GM19397 (cell line): ENCODE data around the gene EN1.

Source experiments
- ATAC-seq: cut with Tn5 transposase; IDR thresholded peaks from one replicate; pipeline ENCODE4 v1.9.1; 2021; ENCODE audit warnings: mild to moderate bottlenecking, moderate library complexity; ENCODE audit not compliant: unreplicated experiment

EN1 gene

DNA sequence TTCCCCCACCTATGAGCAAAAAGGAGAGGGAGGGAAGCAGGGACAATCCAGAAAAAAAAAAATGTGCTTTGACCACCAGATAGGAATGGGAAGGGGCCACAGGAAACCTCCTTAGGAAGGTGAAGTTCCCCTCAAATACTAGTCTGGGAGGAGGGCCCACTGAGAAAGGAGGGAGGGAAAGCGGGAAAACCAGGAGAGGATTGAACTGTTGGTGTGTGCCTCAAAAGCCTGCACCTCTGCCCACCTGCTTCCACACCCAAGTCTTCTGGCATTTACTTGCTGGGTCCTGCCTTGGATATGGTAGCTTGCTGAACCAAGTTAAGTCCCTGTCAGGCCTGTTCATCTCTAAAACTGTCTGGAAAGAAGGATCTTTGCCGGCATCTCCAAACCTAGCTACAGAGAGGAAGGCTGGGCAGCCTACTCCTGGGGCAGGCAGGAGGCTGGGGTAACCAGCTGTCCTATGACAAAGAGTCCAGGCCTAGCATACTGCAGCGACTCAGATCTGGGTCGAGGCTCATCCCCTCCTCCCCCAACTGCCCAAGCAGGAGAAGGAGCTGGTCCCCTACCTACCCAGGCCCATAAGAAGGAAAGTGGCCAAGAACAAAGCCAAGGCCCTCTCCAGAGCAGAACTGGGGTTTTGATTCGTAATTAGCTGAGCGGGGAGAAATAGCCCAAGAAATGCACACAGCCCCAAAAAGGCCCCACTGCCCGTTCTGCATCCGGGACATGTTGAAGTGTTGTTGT, 3.0 kb downstream of the EN1 start:
- no peak for ATAC-seq

DNA sequence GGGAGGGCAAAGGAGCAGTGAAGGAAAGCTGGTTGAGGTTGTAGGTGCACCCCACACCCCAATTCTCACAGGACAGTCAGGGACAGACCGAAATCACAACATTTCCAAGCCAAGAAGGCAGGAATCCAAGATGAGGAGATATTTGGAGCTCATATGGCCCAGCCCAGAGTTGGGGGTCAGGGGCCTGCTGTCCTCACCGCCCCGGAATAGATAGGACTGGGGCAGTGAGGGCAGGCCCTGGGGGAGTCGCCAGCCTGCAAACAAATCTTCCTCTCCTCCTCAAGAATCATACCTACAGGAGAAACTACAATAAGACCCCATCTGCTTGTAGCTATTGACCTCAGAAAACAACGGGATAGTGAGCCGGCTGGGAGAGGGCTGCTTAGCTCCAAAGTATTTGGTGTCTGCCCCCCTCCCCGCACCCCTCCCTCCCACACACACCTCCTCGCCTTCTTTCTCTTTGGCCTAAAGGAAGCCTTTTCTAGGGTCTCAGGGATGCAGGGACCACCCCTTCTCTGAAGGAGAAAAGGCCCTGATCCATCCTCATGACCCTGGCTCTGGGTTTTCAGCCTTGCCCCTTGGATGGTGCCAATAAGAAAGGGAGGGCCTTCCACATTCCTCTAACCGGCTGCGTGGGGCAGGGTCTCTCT, 3.8 kb downstream of the EN1 start:
- ATAC-seq, result no peak

DNA sequence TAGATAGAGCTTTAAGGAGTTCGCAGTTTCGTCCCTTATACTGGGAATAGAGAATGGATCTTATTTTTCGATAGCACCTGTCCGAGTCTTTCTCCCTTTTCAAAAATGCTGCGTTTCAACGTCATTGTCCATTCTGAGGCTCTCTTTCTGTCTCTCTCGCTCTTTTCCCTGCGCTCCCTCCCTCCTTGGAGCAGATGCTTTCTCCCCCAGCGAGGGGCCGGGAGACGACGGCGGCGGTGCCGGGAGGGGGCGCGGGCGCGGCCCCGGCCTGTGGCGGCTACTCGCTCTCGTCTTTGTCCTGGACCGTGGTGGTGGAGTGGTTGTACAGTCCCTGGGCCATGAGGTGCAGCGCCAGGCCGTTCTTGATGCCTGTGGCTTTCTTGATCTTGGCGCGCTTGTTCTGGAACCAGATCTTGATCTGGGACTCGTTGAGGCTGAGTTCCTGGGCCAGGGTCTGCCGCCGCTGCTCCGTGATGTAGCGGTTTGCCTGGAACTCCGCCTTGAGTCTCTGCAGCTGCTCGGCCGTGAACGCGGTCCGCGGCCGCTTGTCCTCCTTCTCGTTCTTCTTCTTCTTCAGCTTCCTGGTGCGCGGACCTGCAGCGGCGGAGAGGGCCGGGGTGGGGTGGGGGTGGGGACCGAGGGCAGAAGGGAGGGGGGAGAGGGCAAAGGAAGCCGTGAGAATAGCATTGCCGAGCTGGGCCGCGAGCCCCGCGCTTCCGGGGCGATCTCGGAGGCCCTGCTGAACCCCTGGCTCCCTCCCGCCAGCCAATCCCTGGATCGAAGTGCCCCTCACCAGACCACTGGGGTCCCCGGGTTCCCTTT, 4.6 kb downstream of the EN1 start:
- ATAC-seq, result no peak

DNA sequence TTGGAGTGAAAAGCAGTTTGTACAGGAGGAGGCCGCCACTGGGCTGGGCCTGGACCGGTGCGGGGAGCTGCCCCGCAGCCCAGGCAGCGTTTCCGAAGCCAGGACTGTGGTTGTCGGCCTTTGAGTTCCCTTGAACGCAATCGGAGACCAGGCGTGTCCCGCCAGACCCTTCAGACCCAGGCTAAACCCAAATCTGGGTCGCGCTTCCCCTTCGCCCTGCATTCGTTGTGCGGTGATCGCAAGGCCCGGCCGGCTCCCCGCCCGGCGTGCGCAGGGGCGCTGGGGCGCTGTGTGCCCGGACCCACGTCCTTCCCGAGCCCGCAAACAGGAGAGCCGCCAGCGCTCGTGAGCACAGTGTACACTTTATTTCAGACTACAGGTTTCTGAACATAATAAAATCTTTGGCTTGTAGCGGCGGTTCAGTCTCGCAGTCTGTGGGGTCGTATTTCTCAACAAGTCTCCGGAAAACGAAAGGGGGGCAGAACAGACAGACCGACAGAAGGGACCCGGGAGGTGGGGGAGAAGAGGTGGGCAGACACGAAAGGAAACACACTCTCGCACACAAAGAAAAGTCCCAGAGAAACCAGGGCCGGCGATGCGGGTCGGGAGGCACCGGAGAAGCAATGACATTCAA, 5.5 kb downstream of the EN1 start:
- ATAC-seq, result no peak

DNA sequence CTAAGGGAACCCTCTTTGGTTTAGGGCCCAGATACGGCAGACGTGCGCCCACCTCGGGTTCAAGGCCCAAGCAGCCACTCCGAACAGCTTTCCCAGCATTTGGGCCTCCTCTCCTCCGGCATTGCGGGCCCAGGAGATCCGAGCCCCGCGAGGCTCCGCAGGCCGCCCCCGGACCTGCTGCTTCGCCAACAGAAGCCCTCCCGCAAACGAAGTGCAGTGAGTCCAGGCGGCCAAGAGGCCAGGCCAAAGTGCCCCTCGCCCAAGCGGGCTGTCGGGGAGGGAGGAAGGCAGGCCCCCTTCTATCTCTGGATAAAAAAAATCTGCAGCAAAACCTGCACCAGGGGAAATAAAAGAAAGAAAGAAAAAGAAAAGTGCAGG, 6.0 kb downstream of the EN1 start:
- no peak for ATAC-seq

DNA sequence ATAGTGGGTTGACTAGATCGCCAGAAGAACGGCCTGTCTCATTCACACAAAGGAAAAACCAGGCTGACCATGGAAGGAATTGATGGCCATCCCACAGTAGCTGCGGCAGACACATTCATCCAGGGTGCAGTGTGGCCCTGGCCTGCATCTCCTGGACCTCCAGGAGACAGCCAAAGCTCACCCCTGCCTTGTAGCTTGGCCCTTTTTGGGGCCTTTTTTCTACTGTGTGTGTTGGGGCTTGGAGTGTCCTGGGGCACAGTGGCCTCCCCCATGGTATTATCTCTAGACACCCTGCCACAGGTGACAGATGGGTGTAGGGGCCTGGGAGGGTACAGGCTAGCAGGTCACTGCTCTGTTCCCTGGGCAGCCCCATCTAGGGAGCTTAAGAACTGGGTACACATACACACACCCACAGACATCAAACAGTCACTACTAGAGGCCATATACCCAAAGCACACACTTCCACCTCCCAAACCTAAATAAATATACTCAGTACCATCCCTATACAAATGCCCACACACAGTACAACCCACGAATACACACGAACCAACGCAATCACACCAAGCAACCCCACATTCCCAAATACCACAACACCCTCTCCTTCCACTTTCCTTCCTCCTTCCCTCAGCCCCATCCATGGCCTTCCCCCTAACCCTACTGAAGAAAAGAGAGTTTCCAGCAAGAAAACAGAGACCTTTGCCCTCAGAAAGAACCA, 8.6 kb downstream of the EN1 start:
- ATAC-seq, result no peak

DNA sequence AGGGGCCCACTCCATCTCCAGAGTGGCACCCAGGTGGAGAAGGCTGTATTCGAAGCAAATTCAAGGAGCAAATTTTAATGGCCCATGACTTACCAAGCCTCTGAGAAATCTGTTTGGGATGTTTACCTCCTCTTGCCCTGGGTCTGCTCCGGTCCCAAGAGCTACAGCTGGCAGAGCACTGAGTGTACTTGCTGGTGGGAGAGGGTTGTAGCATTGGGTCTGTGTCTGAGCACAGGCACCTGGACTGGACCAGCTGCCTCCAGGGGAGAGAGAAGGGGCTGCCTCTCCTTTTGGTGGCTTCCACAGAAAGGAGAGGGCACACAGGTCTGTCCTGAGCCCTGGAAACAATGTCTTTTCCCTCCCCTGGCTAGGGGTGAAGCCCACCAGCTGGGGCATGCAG, 9.8 kb downstream of the EN1 start:
- no peak for ATAC-seq

DNA sequence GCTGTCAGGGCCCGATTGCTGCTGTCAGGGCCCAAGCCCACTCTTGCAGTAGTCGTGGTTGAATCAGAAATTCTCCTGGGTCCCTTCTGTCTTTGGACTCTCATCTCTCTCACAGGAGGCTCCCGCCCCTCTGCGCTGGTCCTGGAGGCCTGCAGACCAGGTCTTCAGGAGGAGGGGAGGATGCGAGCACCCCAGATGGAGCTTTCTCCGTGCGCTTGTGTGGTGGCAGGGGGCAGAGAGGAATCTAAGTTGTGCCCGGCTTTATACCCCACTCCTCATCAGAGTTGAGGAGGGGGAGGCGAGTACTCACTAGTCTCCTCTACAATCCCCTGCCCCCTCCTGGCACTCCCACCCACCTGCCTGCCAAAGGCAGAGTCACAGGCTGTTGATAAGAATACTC, 10.4 kb downstream of the EN1 start:
- no peak for ATAC-seq

DNA sequence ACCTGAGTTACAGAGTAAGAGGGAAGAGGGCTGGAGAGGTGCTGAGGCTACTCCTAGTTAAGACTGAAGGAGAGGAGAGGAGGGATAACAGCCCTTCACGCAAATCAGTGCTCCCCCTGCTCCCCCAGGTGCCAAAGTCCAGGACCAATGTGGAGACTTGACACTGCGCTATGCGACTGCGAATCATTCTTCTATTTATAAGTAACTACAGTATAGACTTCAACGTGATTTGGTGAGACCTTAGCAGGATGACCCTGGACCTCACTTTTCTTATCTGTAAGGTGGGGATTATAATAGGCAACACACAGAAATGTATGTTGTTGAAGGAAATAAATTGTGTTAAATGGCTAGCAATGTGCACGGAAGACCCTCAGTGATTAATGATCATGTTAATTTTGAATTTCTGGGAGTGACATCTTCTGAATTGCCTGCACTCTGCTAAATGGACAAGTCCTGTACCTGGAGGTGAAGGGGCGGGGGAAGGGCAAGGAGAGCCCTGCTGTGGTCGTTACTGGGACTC, 11.0 kb downstream of the EN1 start:
- ATAC-seq, result no peak

DNA sequence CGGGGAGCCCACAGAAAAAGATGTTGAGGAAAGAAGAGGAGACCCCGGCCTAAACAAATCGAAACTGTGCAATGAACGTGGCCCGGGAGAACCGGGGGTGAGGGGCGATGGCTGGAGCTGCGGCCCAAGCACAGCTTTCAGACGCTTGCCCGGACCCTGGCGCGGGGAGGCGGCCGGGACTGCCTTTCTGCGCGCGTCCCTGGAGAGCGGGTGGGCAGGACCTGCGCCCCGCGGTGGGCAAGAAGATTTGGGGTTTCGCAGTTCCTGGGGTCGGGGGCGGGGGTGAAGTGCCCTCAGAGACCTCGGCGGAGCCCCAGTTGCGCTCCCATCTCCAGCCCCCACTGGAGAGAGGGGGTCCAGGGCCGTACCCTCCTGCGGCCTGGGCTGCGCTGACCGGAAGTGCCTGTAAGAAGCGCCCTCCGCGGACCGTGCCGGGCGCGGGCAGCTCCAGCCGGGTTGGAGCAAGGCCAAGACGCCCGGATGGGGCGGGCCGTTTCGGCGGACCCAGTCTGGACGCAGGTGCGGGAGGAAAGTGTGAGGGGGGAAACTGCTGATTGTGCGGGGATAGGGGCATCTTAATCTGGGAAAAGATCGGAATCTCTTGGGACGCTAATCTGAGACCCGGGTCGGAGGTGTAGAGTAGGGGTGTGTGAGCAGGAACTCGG, 11.6 kb downstream of the EN1 start:
- no peak for ATAC-seq

DNA sequence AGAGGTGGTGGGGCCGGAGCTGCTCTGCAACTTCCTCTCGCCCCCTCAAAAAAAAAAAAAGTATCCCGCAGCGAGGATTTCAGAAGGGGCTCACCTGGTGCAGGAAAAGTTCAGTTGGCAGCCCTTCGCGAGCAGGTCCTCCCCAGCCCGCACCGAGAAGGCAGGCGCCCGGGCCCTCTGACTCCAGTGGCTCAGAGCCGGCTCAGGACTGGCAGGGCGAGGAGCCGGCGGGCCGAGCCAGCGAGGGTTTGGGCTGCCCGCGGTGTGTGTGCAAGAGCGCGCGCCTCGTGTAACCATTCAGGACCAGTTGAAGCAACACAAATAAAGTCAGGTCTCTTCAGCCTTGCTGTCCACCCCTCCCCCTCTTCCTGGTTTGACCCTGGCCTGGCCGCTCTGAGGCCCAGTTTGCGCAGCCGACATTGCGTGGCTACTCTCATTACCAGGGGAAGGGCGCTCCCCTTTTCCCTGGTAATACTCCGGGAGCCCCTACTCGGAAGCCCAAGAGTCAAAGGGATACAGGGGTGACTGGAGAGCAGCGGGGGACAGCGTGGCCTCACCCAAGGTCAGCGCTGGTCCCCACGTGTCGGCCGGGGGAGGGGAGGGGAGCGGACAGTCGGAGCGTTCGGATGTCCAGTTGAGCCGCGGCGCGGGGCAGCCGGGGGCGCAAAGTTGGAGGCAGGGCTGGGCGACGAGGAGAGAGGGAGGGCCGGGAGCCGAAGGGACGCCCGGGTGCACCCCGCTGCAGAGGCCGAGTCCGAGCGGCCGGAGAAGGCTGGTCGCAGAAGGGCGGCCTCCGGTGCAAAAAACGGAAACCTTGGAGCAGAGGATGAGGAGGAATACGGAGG, 12.3 kb downstream of the EN1 start:
- ATAC-seq, result no peak

DNA sequence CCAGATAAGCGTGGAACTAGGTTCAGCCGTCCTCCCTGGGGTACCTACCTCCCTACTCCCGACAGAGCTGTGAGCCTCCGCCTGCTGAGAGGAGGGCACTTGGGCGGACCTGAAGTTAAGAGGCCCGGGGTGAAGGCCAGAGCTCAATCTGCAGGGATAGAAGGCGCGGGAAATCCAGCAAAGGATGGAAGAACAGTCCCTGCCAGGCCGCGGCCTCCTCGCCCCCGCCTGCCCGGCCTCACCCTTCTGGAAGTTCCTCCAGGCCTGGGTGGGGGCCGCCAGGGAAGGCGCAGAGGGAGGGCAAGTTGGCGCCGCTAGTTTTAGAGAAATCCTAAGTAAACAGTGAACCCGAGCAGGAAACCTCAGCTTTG, 13.0 kb downstream of the EN1 start:
- ATAC-seq, result no peak

DNA sequence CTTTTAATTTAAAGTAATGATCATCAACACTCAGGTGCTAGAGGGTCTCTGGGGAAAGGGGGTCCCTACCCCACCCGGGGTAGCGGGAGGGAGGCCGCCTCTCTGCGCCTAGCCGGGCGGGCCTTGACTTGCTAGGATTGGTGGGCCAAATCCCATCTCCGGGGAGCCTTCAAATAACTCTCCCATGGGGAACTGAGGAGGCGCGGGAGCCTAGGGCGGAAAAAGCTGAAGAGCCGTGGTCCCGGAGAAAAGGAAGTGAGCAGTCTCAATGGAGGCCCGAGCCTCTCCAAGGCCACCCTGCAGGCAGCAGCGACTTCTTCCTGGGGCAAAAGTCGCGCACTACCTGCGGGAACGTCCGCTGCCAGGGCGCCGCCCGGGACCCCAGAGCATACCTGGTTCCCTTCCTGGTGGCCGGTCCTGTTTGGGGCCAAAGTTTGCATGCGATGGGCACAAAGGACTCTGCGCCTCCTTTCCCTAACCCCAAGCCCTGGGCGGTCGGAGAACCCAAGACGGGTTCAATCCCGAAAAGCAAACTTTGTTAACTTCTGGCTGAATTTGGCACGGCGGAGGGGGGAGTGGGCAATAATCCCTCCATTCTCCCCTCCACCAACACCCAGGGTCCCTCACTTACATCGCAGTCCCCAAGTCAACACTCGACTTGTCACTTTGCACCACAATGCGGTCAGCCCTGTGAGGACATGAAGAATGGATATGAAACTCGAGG, 13.6 kb downstream of the EN1 start:
- no peak for ATAC-seq

DNA sequence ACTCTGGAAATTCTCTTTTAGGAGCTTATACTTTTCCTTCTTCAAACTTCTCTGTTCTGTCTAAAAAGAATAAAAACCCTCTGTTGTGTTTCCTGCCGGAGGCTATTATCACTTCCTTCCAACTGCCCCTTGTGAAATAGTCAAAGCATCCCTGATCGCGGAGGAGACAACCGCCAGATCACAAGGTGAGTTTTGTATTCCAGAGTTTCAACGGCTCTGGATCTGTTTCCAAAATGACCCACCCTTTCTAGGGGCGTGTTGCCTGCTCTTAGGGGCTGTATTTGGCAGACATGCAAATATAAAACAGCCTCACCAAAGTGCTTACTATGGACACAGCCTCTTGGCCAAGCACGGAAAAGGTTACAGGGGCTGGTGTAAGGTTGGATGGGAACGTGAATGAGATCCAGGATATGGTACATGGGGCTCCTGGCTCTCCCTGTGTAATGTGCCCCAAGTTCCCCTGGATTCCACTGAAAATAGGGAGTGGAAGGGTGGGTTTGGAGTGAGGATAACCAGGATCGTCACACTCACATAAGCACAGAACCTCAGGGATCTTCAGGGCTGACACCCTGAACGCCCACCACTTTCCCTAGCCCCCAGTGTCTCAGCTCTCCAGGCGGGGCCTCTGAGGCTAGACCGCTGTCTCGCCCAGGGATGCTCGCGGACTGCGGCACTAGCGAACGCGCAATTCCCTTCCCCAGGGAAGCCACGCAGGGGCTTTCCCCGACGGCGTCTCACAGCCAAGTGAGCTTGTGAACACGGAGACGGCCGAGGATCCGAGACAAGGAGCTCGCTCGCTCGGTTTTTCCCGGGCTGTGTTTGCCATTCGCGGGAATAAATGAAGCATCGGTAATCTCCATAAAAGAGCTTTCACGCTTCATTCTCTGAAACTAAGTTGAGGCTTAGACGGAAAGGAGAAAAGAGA, 14.4 kb downstream of the EN1 start:
- ATAC-seq, result no peak

DNA sequence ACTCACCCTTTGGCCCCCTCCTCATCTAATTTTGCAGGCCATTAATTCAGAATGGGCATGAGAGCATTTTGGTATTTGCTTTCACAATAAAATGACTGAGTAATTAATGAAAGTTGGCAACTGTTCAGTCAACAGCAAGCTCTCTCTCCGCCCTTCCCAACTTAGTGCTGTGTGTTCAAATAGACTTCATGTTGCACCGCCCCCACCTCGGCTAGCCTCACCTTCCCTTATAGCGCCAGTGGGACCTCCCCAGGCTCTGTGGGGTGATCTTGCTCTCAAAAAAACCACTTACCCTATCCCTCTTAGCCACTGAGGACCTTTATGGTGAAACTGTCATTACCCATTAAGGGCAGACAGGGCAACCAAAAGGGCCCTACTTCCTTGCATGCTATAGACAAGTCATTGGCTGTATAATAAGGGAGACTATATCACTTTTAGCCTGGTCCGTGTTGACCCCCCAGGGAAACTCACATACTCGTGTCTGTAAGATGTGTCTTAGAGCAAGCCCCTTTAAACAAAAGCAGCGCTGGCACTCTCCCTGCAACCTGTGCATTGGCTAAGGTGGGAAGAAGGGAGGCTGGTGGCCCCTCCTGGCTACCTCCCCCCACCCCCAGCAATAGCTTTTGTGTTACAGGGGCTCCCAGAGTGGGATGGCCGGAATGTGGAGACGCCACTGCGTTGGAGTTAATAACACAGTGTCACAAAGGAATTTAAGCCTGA, 15.2 kb downstream of the EN1 start:
- no peak for ATAC-seq

DNA sequence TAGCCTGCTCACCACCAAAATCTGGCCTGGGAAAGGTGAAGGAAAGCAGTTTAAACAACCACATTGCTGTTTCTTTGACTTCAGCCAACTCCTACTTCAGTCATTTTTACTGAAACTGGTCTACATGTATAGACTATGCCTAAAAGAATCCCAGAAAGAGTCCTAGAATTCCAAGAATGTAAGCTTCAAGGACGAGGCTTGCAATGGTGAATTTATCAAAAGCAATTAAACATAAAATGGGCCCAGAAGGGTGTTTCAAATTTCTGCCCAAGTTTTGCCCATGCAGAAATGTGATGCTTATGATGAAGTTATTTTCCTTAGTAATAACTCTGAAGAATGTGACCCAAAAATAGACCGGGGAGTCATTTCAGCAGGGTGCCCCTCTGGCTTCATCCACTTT, 16.6 kb downstream of the EN1 start:
- no peak for ATAC-seq

DNA sequence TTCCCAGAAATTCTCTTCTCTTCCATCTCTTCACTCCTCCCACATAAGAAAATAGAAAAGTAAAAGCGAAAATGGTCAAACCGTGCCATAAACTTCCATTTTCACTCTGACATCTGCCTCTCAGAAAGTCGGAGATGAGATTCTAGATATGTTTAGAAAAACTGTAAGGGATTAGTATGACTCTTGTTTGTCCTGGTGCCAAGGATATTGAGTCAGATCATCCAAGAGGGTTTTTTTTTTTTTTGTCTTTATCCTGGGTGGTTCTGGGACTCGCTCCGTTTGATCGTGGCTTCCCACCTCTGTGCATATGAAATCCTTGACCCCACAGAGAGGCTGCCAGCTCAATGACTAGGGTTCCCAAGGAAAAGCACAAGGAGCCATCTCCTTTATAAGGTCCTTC, 17.3 kb downstream of the EN1 start:
- no peak for ATAC-seq
